GM12878 (cell line): ENCODE results near the gene KIAA1143. TPM values are rescaled to one million over a fixed set of nuclear protein-coding genes. Genes with fewer than 3 reads are reported as not detected.

Source experiments
- BRCA1 ChIP-seq: IDR thresholded peaks from 2 replicates; pipeline ENCODE4 v1.6.1; 2011; ENCODE audit warnings: low read depth, low read length, improper control_type of control experiment
- CBX3 ChIP-seq: fragments of 200-600 bp; sonication (generic); IDR thresholded peaks from 2 replicates; pipeline ENCODE4 v1.6.1; 2016; ENCODE audit warnings: low read depth, borderline replicate concordance
- FOXM1 ChIP-seq: IDR thresholded peaks from 2 replicates; pipeline ENCODE4 v1.6.1; 2012; ENCODE audit warnings: low read depth, mild to moderate bottlenecking, inconsistent platforms, low read length, moderate library complexity
- HDGF ChIP-seq: fragments of 450-650 bp; IDR thresholded peaks from 2 replicates; pipeline ENCODE4 v1.6.1; 2016; ENCODE audit warnings: antibody characterized with exemption
- KDM1A ChIP-seq: fragments of 200-600 bp; sonication (generic); IDR thresholded peaks from 2 replicates; pipeline ENCODE4 v1.6.1; 2016; ENCODE audit warnings: borderline replicate concordance
- POLR2AphosphoS5 ChIP-seq: IDR thresholded peaks from 2 replicates; pipeline ENCODE4 v1.6.1; 2011; ENCODE audit warnings: mild to moderate bottlenecking, low read length, inconsistent platforms
- RBBP5 ChIP-seq: fragments of 200-600 bp; sonication (generic); conservative IDR thresholded peaks from 2 replicates; pipeline ENCODE4 v1.6.1; 2016
- RUNX3 ChIP-seq: IDR thresholded peaks from 2 replicates; pipeline ENCODE4 v1.6.1; 2012; ENCODE audit warnings: low read length, inconsistent platforms
- SMC3 ChIP-seq: IDR thresholded peaks from 2 replicates; pipeline ENCODE4 v1.6.1; 2011; ENCODE audit warnings: low read length, improper control_type of control experiment, borderline replicate concordance
- SREBF1 ChIP-seq: IDR thresholded peaks from 2 replicates; pipeline ENCODE4 v1.6.1; 2012; ENCODE audit warnings: mild to moderate bottlenecking, low read length
- TCF3 ChIP-seq: IDR thresholded peaks from 2 replicates; pipeline ENCODE4 v1.6.1; 2012; ENCODE audit warnings: low read depth, mild to moderate bottlenecking, low read length, borderline replicate concordance; ENCODE audit not compliant: insufficient read depth
- polyA plus RNA-seq, 11 experiments: library from polyadenylated mRNA; depleted of rRNA in 4 of 11; unstranded in 6 of 11; stranded (reverse) in 5 of 11; fragments of >200 nt; fragmentation: Nextera tagmentation in 4 of 11; fragmentation: Illumina TruSeq in 1 of 11; extraction: Ambion mirVana in 4 of 11; extraction: Trizol in 1 of 11; gene quantifications; 1 replicate in 1 of 11; 2 replicates in 10 of 11; pipeline versions ENCODE4 v1.2.1 to v1.2.3, GENCODE V29; 2011 to 2016; ENCODE audit warnings: inconsistent platforms in 2 of 11, missing spikeins in 2 of 11, low read depth in 1 of 11
- total RNA-seq, 4 experiments: library from RNA; depleted of rRNA in 3 of 4; stranded (reverse); fragments of >200 nt in 3 of 4; fragmentation: Illumina TruSeq in 1 of 4; extraction: Trizol in 1 of 4; gene quantifications; 2 replicates each; pipeline versions ENCODE4 v1.2.1 to v1.2.3, GENCODE V29; 2013 to 2021
- TF ChIP-seq, protein P1 (sequence below): fragments of 450-650 bp; IDR thresholded peaks from 2 replicates; pipeline ENCODE4 v1.6.1; 2017; ENCODE audit warnings: antibody characterized with exemption, mild to moderate bottlenecking, moderate library complexity
- TF ChIP-seq, protein P2 (sequence below): fragments of 450-650 bp; IDR thresholded peaks from 2 replicates; pipeline ENCODE4 v1.6.1; 2017; ENCODE audit warnings: mild to moderate bottlenecking
- TF ChIP-seq, protein P3 (sequence below): IDR thresholded peaks from 2 replicates; pipeline ENCODE4 v1.6.1; 2012; ENCODE audit warnings: low read length, inconsistent platforms
- TF ChIP-seq, protein P4 (sequence below): IDR thresholded peaks from 2 replicates; pipeline ENCODE4 v1.6.1; 2011; ENCODE audit warnings: low read depth, low read length, improper control_type of control experiment, borderline replicate concordance
- TF ChIP-seq, protein P5 (sequence below): fragments of 450-650 bp; IDR thresholded peaks from 2 replicates; pipeline ENCODE4 v1.6.1; 2016; ENCODE audit warnings: mild to moderate bottlenecking
- TF ChIP-seq, protein P6 (sequence below): IDR thresholded peaks from 2 replicates; pipeline ENCODE4 v1.6.1; 2011; ENCODE audit warnings: borderline replicate concordance, low read depth, mild to moderate bottlenecking, moderate library complexity, low read length; ENCODE audit not compliant: insufficient read depth, poor library complexity, severe bottlenecking

KIAA1143 gene
- total and polyA plus RNA-seq, 10 of the 15 experiments (the other 5 are each of a cell fraction or from before 2014, with no cell fraction given) = 11.4 to 37.6 (median 28.4) TPM

DNA sequence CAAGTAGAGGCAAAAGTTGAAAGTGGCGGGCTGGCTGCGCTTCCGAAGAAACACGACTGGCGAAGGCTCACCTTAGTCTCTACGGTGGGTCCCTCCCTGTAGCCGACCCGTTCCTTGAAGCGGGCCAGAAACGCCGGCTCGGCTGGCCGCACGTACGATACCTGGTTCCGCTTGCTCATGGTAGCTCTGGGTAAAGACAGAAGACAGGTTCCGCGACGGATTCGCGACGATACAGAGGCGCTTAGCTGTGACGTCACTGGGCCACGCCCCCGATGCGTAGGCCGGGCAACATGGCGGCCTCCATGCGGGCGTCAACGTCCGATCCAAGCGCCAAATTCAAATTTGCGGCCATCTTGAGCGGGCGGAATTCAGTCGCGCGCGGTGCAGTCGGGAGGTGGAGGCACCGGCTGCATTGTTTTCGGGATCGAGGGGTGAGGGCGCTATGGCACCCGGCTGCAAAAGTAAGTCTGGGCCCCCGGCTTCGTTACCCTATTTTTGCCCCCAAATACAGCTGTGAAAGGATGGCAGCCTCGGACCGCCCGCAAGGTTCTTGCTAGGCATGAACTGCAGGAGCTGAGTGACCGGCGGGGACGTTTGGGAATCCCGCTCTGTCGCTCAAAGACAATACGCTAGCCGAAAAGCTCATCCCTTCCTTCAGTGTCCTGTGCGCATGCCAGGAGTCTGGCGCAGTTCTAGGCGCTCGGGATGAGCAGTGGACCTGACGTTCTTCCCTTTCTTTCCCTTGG is at the start of gene KIAA1143, which contains the start of gene KIF15 (continued):
- TF ChIP-seq, protein P1, sequence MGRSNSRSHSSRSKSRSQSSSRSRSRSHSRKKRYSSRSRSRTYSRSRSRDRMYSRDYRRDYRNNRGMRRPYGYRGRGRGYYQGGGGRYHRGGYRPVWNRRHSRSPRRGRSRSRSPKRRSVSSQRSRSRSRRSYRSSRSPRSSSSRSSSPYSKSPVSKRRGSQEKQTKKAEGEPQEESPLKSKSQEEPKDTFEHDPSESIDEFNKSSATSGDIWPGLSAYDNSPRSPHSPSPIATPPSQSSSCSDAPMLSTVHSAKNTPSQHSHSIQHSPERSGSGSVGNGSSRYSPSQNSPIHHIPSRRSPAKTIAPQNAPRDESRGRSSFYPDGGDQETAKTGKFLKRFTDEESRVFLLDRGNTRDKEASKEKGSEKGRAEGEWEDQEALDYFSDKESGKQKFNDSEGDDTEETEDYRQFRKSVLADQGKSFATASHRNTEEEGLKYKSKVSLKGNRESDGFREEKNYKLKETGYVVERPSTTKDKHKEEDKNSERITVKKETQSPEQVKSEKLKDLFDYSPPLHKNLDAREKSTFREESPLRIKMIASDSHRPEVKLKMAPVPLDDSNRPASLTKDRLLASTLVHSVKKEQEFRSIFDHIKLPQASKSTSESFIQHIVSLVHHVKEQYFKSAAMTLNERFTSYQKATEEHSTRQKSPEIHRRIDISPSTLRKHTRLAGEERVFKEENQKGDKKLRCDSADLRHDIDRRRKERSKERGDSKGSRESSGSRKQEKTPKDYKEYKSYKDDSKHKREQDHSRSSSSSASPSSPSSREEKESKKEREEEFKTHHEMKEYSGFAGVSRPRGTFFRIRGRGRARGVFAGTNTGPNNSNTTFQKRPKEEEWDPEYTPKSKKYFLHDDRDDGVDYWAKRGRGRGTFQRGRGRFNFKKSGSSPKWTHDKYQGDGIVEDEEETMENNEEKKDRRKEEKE = no peak
- TF ChIP-seq RBBP5 (no peak), BRCA1 (peak; percentile 53; the same call in 1 of the 2 replicates), SREBF1 (no peak), POLR2AphosphoS5 (peak; percentile 94), FOXM1 (peak; percentile 72; the same call in 1 of the 2 replicates), KDM1A (no peak), RUNX3 (peak; percentile 53; the same call in 1 of the 2 replicates), TCF3 (0 out of 2 replicates have a peak, but pooled peaks have one; percentile 12), SMC3 (no peak; the same call in 1 of the 2 replicates), HDGF (no peak), CBX3 (no peak)
- TF ChIP-seq, protein P2, sequence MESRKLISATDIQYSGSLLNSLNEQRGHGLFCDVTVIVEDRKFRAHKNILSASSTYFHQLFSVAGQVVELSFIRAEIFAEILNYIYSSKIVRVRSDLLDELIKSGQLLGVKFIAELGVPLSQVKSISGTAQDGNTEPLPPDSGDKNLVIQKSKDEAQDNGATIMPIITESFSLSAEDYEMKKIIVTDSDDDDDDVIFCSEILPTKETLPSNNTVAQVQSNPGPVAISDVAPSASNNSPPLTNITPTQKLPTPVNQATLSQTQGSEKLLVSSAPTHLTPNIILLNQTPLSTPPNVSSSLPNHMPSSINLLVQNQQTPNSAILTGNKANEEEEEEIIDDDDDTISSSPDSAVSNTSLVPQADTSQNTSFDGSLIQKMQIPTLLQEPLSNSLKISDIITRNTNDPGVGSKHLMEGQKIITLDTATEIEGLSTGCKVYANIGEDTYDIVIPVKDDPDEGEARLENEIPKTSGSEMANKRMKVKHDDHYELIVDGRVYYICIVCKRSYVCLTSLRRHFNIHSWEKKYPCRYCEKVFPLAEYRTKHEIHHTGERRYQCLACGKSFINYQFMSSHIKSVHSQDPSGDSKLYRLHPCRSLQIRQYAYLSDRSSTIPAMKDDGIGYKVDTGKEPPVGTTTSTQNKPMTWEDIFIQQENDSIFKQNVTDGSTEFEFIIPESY = no peak
- TF ChIP-seq, protein P3, sequence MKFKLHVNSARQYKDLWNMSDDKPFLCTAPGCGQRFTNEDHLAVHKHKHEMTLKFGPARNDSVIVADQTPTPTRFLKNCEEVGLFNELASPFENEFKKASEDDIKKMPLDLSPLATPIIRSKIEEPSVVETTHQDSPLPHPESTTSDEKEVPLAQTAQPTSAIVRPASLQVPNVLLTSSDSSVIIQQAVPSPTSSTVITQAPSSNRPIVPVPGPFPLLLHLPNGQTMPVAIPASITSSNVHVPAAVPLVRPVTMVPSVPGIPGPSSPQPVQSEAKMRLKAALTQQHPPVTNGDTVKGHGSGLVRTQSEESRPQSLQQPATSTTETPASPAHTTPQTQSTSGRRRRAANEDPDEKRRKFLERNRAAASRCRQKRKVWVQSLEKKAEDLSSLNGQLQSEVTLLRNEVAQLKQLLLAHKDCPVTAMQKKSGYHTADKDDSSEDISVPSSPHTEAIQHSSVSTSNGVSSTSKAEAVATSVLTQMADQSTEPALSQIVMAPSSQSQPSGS = no peak
- TF ChIP-seq, protein P4, sequence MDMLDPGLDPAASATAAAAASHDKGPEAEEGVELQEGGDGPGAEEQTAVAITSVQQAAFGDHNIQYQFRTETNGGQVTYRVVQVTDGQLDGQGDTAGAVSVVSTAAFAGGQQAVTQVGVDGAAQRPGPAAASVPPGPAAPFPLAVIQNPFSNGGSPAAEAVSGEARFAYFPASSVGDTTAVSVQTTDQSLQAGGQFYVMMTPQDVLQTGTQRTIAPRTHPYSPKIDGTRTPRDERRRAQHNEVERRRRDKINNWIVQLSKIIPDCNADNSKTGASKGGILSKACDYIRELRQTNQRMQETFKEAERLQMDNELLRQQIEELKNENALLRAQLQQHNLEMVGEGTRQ = no peak; the same call in 1 of the 2 replicates
- TF ChIP-seq, protein P5, sequence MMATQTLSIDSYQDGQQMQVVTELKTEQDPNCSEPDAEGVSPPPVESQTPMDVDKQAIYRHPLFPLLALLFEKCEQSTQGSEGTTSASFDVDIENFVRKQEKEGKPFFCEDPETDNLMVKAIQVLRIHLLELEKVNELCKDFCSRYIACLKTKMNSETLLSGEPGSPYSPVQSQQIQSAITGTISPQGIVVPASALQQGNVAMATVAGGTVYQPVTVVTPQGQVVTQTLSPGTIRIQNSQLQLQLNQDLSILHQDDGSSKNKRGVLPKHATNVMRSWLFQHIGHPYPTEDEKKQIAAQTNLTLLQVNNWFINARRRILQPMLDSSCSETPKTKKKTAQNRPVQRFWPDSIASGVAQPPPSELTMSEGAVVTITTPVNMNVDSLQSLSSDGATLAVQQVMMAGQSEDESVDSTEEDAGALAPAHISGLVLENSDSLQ = peak; percentile 21; the same call in 1 of the 2 replicates
- TF ChIP-seq, protein P6, sequence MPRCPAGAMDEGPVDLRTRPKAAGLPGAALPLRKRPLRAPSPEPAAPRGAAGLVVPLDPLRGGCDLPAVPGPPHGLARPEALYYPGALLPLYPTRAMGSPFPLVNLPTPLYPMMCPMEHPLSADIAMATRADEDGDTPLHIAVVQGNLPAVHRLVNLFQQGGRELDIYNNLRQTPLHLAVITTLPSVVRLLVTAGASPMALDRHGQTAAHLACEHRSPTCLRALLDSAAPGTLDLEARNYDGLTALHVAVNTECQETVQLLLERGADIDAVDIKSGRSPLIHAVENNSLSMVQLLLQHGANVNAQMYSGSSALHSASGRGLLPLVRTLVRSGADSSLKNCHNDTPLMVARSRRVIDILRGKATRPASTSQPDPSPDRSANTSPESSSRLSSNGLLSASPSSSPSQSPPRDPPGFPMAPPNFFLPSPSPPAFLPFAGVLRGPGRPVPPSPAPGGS = peak; percentile 21
